ENCODE data around the gene MPP3.

The MPP3 gene

GRCh38 chr17:43779145-43780125, 53.5 kb downstream of the MPP3 start:
- peak overlapping the region; percentile 85 for H3K4me3 ChIP-seq (ENCODE audit: low read depth, low read length)
- POLR2A ChIA-PET, result interaction anchor here (0.9 to 1.6 kb wide), 7 partner anchors 8 to 79 kb away, joined by 3 to 9 read pairs (median 5); partner anchors contain the start of gene CD300LG
- H3K9me3 ChIP-seq (ENCODE audit: control insufficient read depth, insufficient read depth, low read depth, low read length), result no peaks in the 10 kb centered on the region
- no peaks in the 10 kb centered on the region for H3K4me1 ChIP-seq (ENCODE audit: control insufficient read depth, insufficient read depth, low read length)
- CTCF ChIA-PET, result interaction anchor here (0.6 to 2.5 kb wide), 6 partner anchors 13 to 99 kb away, joined by 3 to 15 read pairs (median 3); partner anchors contain the start of genes CD300LG and SOST
- H3K36me3 ChIP-seq (ENCODE audit: control insufficient read depth in 2 of 2, insufficient read depth in 1 of 2, low read length in 2 of 2), result peaks cover 10 to 24% of the 10 kb centered on the region in 2 experiments; a peak in 2 of 3 replicates
- H3K27ac ChIP-seq (ENCODE audit: extremely low read depth, low read depth, low read length), result peak overlapping the region; percentile 93; the same call in 1 of the 2 replicates
- TF ChIP-seq PRDM10 (tag by site-specific recombination; IDR thresholded peaks at IDR 0.05), result peak; percentile 95
- no peak for TF ChIP-seq ZNF211 (tag by site-specific recombination; IDR thresholded peaks at IDR 0.05; ENCODE audit: low read depth)
- TF ChIP-seq IKZF3 (tag by site-specific recombination; IDR thresholded peaks at IDR 0.05), result no peak
- TF ChIP-seq ZNF776 (tag by site-specific recombination; IDR thresholded peaks at IDR 0.05; ENCODE audit: borderline replicate concordance), result no peak
- no peak for TF ChIP-seq ZNF133 (tag by site-specific recombination; IDR thresholded peaks at IDR 0.05)
- TF ChIP-seq ZNF561 (tag by site-specific recombination; IDR thresholded peaks at IDR 0.05; ENCODE audit: borderline replicate concordance), result peak; percentile 72
- TF ChIP-seq ZBTB26 (tag by site-specific recombination; optimal IDR thresholded peaks at IDR 0.05), result peak; percentile 32
- TF ChIP-seq ZNF146 (tag by site-specific recombination; IDR thresholded peaks at IDR 0.05), result no peak
- peak; percentile 87 for TF ChIP-seq GLIS1 (tag by site-specific recombination; IDR thresholded peaks at IDR 0.05)
- no peak for TF ChIP-seq ZNF23 (tag by site-specific recombination; IDR thresholded peaks at IDR 0.05; ENCODE audit: borderline replicate concordance)
- 0 out of 2 replicates have a peak, but pooled peaks have one; percentile 19 for TF ChIP-seq ZNF449 (tag by site-specific recombination; IDR thresholded peaks at IDR 0.05)
- peak; percentile 61; the same call in 1 of the 2 replicates for TF ChIP-seq GLIS2 (tag by site-specific recombination; IDR thresholded peaks at IDR 0.05)
- TF ChIP-seq KLF7 (tag by site-specific recombination; IDR thresholded peaks at IDR 0.05; ENCODE audit: borderline replicate concordance), result peak; percentile 15; the same call in 1 of the 2 replicates
- 0 out of 2 replicates have a peak, but pooled peaks have one; percentile 28 for TF ChIP-seq WT1 (tag by site-specific recombination; IDR thresholded peaks at IDR 0.05)
- peak; percentile 50; the same call in 1 of the 2 replicates for TF ChIP-seq ZBTB20 (tag by site-specific recombination; IDR thresholded peaks at IDR 0.05)
- no peak for TF ChIP-seq ZNF302 (tag by site-specific recombination; IDR thresholded peaks at IDR 0.05; ENCODE audit: low read depth)
- peak; percentile 88 for TF ChIP-seq ZNF335 (tag by site-specific recombination; conservative IDR thresholded peaks at IDR 0.05)
- no peak for TF ChIP-seq KLF16 (tag by site-specific recombination; IDR thresholded peaks at IDR 0.05)
- 0 out of 2 replicates have a peak, but pooled peaks have one; percentile 14 for TF ChIP-seq ZNF2 (tag by site-specific recombination; IDR thresholded peaks at IDR 0.05)
- peak; percentile 27; the same call in 1 of the 2 replicates for TF ChIP-seq ZBTB10 (tag by site-specific recombination; IDR thresholded peaks at IDR 0.05)
- no peak for TF ChIP-seq SCRT1 (tag by site-specific recombination; IDR thresholded peaks at IDR 0.05; ENCODE audit: borderline replicate concordance)
- no peak for TF ChIP-seq ZBTB11 (tag by site-specific recombination; conservative IDR thresholded peaks at IDR 0.05; ENCODE audit: low read depth)
- TF ChIP-seq ZNF514 (tag by site-specific recombination; IDR thresholded peaks at IDR 0.05), result no peak
